ENCODE data around the gene ARGLU1.

The ARGLU1 gene

DNA sequence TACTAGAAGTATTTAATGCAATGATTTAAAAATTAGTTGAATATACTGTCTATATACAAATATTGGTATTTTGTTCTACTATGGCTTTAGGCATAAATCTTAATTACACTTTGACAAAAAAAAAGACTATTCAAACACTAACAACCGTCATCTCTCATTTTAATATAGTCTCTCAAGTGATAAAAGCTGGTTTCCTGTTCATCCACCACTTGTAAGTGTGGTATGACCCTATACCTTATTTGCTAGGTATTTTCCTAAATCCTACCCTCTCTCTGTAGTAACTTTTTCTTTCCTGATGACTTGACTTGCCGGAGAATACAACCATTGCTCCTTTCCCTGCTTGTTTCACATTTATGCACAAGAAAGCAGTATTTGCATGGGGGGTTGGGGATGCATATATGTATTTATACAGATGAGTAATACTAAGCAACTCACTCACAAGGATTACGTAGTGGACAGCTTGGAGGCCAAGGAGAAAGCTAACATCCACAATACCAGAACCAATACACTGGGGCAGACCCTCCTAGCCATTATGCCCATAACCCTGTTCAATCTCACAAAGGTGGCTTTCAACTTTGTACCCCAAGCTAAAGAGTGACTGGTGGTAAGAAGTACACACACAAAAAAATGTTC, 19.8 kb downstream of the ARGLU1 start:
- TF ChIP-seq GATA2 (IDR thresholded peaks at IDR 0.05; ENCODE audit: low read depth, low read length) (no peak), GATA3 (IDR thresholded peaks at IDR 0.05; ENCODE audit: low read depth, low read length) (no peak)

DNA sequence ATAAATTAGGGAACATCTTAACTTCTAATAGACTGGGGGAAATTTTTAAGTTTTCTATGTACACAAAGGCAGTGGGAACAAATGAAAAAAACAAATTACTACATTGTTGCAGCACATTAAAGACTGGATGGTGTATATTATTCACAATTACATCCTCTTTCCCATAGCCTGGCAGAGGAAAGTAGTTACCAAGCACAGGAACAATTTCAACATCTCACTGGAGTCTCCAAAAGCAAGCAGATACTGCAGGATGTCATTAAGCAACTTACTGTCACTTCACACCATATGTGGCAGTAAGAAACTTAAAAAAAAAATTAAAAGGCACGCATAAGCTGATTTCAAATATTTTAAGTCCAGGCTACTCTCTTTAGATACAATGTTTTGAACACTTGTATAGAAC, 26.1 kb downstream of the ARGLU1 start:
- no peak for TF ChIP-seq GATA3 (IDR thresholded peaks at IDR 0.05; ENCODE audit: low read depth, low read length)
- TF ChIP-seq GATA2 (IDR thresholded peaks at IDR 0.05; ENCODE audit: low read depth, low read length): no peak

DNA sequence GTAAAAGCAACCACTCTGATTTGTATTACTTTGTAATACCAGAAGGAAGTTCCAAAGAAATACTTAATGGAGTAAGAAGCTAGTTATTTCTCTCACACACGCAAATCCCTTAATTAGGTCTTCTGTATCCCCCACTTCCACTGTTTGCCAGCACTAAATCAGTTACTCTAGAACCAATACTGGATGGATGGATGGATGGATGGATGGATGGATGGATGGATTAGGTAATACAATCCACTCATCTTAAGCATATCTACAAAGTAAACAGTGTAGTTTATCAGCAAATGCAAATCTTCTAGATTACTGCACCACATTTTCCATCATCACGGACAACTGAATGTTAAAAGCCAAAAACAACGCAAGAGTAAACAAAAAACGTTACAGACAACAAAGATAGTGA, 27.3 kb downstream of the ARGLU1 start:
- TF ChIP-seq GATA2 (IDR thresholded peaks at IDR 0.05; ENCODE audit: low read depth, low read length): no peak
- no peak for TF ChIP-seq GATA3 (IDR thresholded peaks at IDR 0.05; ENCODE audit: low read depth, low read length)

DNA sequence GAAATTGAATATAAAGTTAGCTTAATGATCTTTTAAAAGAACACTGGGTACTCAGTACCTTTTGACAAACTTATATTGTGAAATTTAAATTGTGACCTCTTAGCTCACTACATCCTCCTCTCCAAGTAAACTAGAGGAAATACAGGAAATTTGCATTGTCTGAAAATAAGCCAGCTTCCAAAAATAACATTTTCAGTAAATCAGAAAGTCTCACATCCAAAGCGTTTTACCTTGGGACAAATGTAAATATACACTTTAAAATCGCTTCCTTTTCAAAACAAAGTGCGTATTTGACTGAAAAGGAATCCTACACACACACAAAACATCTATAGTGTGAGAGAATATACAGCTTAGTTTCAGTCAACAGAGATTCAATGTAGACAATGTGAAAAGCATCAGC, 30.4 kb downstream of the ARGLU1 start:
- TF ChIP-seq GATA3 (IDR thresholded peaks at IDR 0.05; ENCODE audit: low read depth, low read length) (no peak), GATA2 (IDR thresholded peaks at IDR 0.05; ENCODE audit: low read depth, low read length) (no peak)

DNA sequence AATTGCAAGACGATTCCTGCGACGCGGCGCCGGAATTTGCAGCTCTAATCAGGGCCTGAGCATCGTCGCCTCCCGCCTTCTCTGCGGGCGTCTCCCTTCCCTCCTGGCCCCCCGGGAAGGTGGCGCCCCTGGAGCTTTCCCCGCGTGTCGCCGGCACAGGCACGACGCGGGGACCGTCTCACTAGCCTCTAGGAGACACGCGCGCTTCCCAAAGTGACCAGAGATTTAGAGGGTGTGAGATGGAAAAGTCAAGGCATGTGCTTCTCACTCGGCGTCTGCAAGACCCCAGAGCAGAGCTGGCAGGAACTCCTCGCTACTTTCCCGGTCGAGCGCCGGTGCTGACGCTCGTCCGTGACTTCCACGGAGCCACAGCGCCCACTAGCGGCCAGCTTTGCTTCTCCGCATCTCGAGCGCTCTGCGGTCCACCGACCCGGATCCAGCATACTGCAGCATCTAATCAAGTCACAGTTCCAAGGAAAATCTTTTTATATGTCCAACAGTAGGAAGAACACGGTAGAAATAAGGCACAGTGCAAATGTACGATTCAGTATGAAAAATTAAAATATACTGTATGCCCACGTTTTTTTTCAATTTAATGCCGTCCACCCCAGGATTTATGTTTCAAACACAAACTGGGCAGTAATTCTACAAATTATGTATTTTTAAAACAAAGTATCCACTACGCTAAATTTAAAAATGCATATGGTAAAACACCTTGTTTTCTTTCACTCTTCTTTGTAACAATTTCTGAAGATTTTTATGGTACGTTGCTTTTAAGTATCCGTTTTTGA, 31.5 kb downstream of the ARGLU1 start:
- TF ChIP-seq GATA3 (IDR thresholded peaks at IDR 0.05; ENCODE audit: low read depth, low read length) (no peak), GATA2 (IDR thresholded peaks at IDR 0.05; ENCODE audit: low read depth, low read length) (no peak)

DNA sequence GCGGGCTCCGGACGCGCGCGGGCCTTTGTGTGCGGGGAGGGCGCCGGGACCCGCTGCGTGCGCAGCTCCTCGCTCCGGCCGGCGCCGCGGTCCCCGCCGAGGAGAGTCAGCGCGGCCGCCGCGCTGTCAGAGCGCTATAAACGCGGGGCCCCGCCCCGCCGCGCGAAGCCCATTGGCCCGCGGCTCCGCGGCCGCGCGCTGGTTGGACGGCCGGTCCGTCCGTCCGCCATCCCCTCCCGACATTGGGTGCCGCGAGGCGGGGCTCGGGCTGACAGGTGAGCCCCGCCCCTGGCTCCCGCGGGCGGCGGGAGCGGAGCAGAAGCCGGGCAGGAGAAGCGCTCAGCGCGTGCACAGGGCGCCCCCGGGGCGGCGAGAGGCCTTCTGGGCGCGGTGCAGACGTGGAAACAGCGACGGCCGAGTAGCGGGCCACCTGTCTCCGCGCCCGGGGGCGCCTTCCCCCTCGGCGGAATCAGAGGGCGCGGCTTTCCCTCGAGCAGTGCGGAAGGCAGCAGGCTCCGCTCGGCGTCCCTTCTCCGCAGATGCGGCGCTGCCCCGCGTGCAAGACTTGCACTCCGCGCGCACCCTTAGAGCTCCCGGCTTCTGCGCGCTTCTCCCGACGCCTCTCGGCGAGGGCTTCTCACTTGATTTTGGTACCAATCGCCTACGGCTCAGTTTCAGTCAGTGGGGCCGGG, 32.2 kb downstream of the ARGLU1 start, which contains the start of gene EFNB2:
Gene EFNB2, minus strand, starts transcription at position 111 of the 692 bp plus-strand sequence. CDS start 698 bp downstream, outside the sequence.
- TF ChIP-seq GATA3 (IDR thresholded peaks at IDR 0.05; ENCODE audit: low read depth, low read length) (no peak), GATA2 (IDR thresholded peaks at IDR 0.05; ENCODE audit: low read depth, low read length) (no peak)

DNA sequence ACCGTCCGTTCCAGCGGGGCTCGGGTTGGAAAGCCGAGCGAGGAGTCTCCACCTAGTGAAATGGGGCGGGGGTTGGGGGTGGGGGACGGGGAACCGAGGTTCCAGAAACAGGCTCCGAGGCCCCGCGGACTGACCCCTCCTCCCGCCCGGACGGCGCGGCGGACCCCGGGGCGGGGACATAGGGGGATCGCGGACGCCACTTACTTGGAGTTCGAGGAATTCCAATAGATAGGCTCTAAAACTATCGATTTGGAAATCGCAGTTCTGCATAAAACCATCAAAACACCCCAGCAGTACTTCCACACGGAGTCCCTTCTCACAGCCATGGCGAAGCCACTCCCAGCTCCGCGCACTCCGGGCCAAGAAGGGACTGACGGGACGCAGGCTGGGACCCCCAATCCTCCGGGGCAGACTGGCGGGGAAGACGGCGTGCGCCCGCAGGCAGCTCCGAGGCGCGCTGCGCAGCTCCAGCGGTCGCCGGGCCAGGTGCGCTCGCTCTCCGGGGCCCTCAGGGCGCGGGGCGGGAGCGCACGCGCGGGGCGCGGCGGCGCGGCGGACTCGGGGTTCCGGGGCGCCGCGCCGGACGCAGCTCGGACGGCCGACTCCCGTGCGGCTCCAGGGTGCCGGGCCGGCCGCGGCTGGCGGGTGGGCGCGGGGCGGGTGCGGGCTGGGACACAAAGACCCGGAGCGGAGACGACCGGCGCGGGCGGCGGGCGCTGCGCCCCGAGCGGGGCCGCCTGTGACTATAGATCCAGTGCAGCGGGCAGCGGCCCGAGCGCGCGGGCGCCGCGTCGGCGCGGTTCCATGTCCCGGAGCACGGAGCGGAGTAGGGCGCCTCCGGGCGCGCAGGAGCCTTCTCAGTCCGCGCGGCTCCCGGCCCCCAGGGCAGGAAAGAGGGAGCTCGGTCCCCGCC, 33.0 kb downstream of the ARGLU1 start:
- TF ChIP-seq GATA3 (IDR thresholded peaks at IDR 0.05; ENCODE audit: low read depth, low read length) (no peak), GATA2 (IDR thresholded peaks at IDR 0.05; ENCODE audit: low read depth, low read length) (no peak)

DNA sequence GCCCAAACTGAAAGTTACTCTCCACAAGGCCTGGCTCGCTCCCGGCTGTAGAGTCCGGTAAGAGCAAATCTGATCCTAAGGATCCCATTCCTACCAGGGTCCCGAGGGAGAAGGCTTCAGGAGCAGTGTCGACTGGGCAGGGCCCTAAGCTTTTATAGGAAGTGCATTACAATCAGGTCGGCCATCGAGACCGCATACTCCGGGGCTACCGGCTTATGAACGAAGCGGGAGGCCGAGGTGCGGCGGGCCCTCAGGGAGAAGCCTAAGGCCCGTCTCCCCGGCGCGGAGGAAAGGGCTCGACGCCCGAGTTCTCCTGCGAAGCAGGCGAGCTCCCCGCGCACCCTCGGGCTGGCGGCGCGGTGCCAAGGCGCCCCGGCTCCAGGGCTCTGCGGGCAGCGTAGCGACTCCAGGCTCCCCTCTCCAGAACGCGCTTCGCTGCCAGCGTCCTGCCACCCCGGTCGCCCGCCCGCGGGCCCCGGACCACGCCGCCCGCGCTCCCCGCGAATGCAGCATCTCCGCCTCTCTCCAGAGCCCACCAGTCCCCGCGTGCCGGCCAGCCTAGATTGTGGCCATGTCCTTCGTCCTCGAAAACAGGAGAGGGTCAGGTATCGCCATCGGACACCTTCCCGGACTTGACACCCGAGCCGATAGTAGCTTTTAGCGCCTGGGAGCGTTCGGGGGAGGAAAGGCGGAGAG, 33.8 kb downstream of the ARGLU1 start:
- TF ChIP-seq GATA3 (IDR thresholded peaks at IDR 0.05; ENCODE audit: low read depth, low read length): no peak
- no peak for TF ChIP-seq GATA2 (IDR thresholded peaks at IDR 0.05; ENCODE audit: low read depth, low read length)

DNA sequence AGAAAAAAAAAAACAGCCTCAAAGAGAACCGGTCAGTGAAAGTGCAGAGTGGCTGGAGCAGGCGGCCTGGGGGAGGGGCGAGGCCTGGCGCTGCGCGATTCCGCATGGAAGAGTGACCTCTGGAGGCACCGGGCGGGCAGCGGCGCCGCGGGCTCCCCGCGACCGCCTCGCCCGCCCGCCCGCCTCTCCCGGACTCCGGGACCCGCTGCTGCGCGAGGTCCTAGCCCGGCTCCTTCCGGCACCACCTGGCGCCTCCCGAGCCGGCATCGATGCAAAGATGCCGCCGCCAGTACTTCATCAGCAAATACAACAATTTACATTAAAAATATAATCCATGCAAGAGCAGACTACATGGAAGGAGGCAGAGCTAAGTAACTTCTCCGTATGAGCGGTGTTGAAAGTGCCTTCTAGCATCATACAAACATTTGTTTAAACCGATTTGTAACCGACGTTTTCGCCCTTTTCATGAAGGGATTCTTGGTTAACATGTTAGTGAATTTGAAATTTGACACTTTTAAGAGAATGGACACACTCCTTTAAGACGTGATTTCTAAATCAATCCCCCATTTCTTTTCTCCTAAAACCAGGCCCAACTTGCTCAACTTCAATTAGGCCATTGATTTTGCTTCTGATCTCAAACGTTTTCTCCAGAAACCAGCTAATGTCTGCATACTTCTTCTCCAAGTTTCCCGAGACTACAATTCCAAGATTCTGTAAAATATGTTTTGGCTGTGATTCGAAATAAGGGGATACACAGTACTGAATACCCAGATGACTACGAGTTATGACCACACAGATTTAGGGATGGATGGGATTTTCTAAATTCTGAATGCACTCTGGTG, 34.6 kb downstream of the ARGLU1 start:
- no peak for TF ChIP-seq GATA3 (IDR thresholded peaks at IDR 0.05; ENCODE audit: low read depth, low read length)
- 0 out of 2 replicates have a peak, but pooled peaks have one; percentile 6 for TF ChIP-seq GATA2 (IDR thresholded peaks at IDR 0.05; ENCODE audit: low read depth, low read length)

DNA sequence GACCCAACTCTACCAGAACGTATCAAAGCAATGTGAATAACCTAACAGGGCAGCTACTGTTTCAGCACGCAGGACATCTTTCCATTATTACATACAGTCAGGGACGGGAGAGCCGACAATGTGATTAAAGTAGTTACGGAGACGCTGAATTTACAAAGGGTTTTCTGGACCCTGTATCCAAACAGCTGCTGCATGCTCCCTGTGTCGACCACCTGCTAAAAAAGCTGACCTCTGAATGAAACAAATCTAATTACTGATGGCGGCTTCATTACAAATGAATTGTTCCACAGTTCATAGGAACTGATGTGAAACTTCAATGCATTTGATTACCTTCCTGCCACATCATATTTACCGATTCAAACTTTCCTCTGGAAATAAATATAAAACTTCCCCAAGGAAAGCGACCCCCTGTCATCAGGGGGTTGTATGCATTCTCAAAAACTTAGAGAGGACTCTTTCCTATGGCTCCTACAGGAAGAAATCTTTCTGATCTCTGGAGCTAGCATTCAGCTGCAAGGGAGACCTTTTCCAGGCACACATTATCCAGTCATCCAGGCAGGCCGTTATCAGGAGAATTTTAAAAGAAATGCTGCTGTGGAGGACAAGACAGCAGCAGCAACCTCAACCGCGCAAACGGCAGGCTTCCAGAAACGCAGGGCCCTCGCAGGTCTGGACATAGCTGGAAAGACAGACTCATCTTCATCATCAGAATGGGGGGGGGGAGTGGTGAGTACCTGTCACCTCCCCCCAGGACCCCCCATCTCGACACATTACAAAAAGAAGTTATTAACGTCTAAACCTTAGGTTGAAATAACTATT, 35.6 kb downstream of the ARGLU1 start:
- peak; percentile 72 for TF ChIP-seq GATA2 (IDR thresholded peaks at IDR 0.05; ENCODE audit: low read depth, low read length)
- TF ChIP-seq GATA3 (IDR thresholded peaks at IDR 0.05; ENCODE audit: low read depth, low read length): peak; percentile 48; the same call in 1 of the 2 replicates

DNA sequence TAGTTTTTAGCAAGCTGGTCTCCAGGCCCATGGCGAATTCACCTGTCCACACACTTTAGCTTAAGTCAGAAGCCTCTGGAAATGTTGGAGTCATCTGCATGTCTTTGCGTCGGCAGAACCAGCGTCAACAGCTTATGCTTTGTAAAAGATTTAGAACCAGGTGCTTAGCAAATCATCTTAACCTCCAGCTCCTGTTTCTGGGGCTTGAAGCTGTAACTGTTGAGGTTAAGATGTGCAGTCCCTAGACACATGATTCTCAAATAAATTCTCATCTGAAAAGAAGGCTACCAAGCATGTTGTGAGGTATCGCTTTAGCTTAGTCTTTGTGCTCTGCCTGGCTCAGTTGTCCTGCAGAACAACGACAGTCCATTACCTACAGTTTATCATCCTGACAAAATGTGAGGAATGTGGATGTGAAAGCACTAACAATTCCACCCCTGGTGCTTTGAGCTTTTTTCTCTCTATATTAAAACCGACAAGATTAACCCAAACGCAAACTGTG, 36.9 kb downstream of the ARGLU1 start:
- TF ChIP-seq GATA3 (IDR thresholded peaks at IDR 0.05; ENCODE audit: low read depth, low read length): no peak
- no peak for TF ChIP-seq GATA2 (IDR thresholded peaks at IDR 0.05; ENCODE audit: low read depth, low read length)

Data from SH-SY5Y (cell line).